ENCODE data around the gene TRPT1.
"Not testable (repeated sequence)": the region's sequence is repeated elsewhere in the genome, so short reads cannot be mapped to it uniquely, and the experiment has no call there.

The TRPT1 gene

DNA sequence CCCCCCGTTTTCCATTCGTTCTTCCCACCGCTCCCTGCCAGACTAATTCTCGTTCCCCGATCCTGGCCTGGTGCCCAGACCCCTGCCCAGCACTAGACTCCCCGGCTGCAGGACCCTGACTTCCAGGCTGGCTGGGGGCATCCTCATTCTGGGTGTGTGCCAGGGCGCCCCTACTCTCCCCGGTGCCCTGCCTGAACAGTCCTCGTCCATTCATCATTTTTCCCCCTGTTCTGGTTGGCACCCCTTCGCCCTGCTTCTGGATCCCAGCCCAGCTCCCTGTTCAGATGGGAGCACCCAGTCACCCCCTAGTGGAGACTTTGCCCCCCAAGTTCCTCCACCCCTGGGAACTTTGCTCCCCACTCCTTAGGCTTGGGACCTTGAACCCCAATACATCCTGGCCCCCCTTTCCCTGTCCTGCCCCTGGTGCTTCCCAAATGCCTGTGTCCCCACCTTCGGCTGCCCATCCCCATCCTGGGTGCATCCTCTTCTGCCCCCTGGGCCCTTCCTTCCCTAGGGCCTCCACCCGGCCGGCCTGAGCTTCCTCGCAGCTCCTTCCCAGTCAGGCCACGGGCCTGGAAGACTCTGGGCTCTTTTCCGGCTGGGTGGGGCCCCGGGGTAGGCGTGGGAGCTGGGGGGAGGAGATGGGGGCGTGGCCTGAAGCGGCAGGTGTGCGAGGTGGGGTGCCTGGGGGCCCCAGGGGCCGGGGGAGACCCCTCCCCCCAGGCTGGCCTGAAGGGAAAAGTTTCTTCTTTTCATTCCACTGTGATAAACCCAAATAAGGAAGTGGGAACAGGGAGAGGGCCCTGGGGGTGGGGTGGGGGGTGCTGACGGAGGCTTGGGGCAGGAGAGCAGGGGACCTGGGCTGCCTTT is 26.3 kb upstream of the TRPT1 start:
- H3K27ac Mint-ChIP-seq = peak overlapping the region; percentile 77
- H3K4me1 Mint-ChIP-seq (ENCODE audit: low read depth) = peaks cover 23% of the 10 kb centered on the region
- H3K27me3 Mint-ChIP-seq (ENCODE audit: low read depth) = no peaks in the 10 kb centered on the region
- peak overlapping the region; percentile 90 for H3K4me3 Mint-ChIP-seq
- no peak for DNase-seq (ENCODE audit: low spot score)
- no peaks in the 10 kb centered on the region for H3K9me3 Mint-ChIP-seq
- no peaks in the 10 kb centered on the region for H3K36me3 Mint-ChIP-seq (ENCODE audit: low read depth)

DNA sequence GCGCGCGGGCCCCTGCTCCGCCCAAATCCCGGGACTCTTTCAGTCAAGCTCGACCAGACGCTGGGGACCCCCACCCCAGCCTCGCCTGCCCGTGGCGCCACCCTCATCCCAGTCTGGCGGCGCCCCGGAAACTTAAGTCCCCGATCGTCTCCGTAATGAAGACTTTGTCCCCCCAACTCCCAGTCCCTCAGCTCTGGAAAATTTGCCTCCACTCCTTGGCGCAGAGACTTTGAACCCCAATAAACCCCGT is 25.7 kb upstream of the TRPT1 start:
- no peaks in the 10 kb centered on the region for H3K27me3 Mint-ChIP-seq (ENCODE audit: low read depth)
- peak overlapping the region; percentile 90 for H3K4me3 Mint-ChIP-seq
- no peaks in the 10 kb centered on the region for H3K36me3 Mint-ChIP-seq (ENCODE audit: low read depth)
- no peaks in the 10 kb centered on the region for H3K9me3 Mint-ChIP-seq
- peak overlapping the region; percentile 77 for H3K27ac Mint-ChIP-seq
- DNase-seq (ENCODE audit: low spot score) = no peak
- H3K4me1 Mint-ChIP-seq (ENCODE audit: low read depth) = peaks cover 25% of the 10 kb centered on the region

- Mint-ChIP-seq H3K4me3 (peak within 1 kb of the TSS; percentile 90), H3K9me3 (no peaks in the 10 kb centered on the region), H3K4me1 (ENCODE audit: low read depth) (peaks cover 25% of the 10 kb centered on the region), H3K27ac (peak within 1 kb of the TSS; percentile 77), H3K27me3 (ENCODE audit: low read depth) (no peaks in the 10 kb centered on the region), H3K36me3 (ENCODE audit: low read depth) (no peaks in the 10 kb centered on the region)
- peak; percentile 59 for DNase-seq (ENCODE audit: low spot score)
Observed at GRCh38 chr11:64251016-64251752, 25.2 kb upstream of the TRPT1 start, which contains the start of gene PLCB3. PLCB3 (plus strand) TSS chr11:64251530; CDS start chr11:64251650, 120 bp downstream.

DNA sequence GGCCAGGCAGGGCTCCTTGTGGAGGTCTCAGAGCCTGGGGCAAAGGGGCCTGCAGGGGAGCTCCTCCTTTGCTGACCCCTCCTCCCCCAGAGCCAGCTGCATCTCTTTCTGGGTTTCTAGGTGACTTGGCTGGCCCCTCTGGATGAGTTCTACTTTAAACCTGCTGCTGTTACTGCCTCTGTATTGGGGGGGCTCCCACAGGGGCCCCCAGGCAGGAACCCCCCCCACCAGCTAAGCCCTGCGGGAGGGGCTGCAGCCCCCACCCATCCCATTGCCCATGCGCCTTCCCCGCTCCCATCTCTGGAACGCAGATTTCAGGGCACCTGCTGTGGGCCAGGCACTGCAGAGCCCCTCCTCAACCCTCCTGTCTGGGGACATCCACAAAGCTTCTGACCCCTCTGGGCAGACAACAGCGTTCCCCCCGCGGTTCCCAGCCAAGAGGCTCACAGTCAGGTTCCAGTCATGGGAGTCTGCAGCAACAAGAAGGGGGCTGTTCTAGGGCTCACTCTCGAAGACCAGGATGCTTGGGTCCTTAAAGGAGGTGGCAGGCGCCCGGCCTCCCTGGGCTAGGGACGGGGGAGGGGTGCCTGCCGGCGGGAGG is 24.5 kb upstream of the TRPT1 start:
- no peaks in the 10 kb centered on the region for H3K9me3 Mint-ChIP-seq
- H3K27me3 Mint-ChIP-seq (ENCODE audit: low read depth) = no peaks in the 10 kb centered on the region
- H3K4me1 Mint-ChIP-seq (ENCODE audit: low read depth) = peaks cover 25% of the 10 kb centered on the region

DNA sequence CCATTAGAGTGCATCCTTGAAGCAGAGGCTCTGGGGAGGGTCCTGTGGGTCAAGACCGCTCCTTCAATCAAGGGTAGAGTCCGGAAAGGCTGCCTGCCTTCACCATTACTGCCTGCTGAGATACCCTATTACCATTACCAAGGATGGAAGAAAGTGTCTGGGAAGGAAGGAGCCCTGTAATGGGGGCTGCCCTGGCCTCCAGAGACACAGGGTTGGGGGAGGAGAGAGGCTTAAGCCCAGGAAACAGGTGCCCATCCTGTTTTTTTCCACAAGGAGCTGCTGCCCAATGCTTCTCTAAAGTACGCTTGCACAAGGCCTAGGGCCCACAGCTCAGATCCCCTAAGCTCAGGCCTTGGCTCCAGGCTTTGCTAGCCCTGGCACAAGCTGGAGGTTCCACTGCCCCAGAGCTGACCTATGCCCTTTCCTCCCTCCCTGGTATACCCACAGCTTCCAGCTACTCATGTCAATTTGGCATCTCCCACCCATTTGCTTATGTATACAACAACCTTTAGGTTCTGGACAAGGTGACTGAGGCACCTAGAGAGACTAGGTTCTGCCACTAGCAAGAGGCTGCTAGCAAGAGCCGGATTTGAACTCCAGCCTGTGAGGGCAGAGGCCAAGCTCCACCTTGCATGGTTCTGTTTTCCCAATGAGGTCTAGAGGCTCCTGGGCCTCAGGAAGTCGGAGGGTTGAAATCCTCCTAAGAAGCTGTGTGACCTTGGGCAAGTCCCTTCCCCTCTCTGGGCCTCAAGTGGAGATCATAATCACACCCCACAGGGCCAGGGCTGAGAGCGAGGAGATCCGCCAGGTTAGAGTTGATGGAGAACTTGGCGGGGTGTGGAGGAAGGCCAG is 23.8 kb upstream of the TRPT1 start:
- Mint-ChIP-seq H3K9me3 (no peaks in the 10 kb centered on the region), H3K27me3 (ENCODE audit: low read depth) (no peaks in the 10 kb centered on the region), H3K4me1 (ENCODE audit: low read depth) (peaks cover 25% of the 10 kb centered on the region), H3K4me3 (peak overlapping the region; percentile 50), H3K36me3 (ENCODE audit: low read depth) (no peaks in the 10 kb centered on the region), H3K27ac (peak overlapping the region; percentile 7)
- no peak for DNase-seq (ENCODE audit: low spot score)

More for the DNA sequence above, 24.5 kb upstream of the TRPT1 start:
- no peak for DNase-seq (ENCODE audit: low spot score)
- H3K4me3 Mint-ChIP-seq = peak overlapping the region; percentile 83
- H3K36me3 Mint-ChIP-seq (ENCODE audit: low read depth) = no peaks in the 10 kb centered on the region
- no peak overlapping the region for H3K27ac Mint-ChIP-seq

- H3K9me3 Mint-ChIP-seq = no peaks in the 10 kb centered on the region
- peaks cover 25% of the 10 kb centered on the region for H3K4me1 Mint-ChIP-seq (ENCODE audit: low read depth)
- H3K27ac Mint-ChIP-seq = no peak overlapping the region
- H3K4me3 Mint-ChIP-seq = no peak overlapping the region
- no peak for DNase-seq (ENCODE audit: low spot score)
- peaks cover 2% of the 10 kb centered on the region for H3K36me3 Mint-ChIP-seq (ENCODE audit: low read depth)
- H3K27me3 Mint-ChIP-seq (ENCODE audit: low read depth) = no peaks in the 10 kb centered on the region
Observed at GRCh38 chr11:64249038-64249437, 23.1 kb upstream of the TRPT1 start.

DNA sequence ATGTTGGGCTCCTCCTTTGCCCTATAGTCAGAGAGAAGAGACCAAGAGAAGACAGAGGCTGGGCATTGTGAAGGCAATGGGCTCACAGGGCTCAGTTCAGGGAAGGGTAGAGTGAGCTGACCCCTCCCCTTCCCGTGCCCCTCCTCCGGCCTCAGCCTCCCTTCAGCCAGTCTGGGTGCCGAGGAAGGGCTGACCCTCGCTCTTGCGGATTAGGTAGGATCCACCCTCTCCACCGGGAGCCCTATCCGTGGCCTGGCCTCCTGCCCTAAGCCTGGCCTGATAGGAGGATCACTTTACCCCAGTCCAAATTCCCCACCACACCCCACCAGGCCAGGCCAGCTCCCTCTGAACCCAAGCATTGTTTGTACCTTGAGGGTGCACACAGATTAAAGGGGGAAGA is 22.6 kb upstream of the TRPT1 start:
- Mint-ChIP-seq H3K4me1 (ENCODE audit: low read depth) (peaks cover 27% of the 10 kb centered on the region), H3K27me3 (ENCODE audit: low read depth) (no peaks in the 10 kb centered on the region), H3K36me3 (ENCODE audit: low read depth) (peaks cover 6% of the 10 kb centered on the region), H3K9me3 (no peaks in the 10 kb centered on the region), H3K4me3 (no peak overlapping the region), H3K27ac (no peak overlapping the region)
- DNase-seq (ENCODE audit: low spot score) = no peak

DNA sequence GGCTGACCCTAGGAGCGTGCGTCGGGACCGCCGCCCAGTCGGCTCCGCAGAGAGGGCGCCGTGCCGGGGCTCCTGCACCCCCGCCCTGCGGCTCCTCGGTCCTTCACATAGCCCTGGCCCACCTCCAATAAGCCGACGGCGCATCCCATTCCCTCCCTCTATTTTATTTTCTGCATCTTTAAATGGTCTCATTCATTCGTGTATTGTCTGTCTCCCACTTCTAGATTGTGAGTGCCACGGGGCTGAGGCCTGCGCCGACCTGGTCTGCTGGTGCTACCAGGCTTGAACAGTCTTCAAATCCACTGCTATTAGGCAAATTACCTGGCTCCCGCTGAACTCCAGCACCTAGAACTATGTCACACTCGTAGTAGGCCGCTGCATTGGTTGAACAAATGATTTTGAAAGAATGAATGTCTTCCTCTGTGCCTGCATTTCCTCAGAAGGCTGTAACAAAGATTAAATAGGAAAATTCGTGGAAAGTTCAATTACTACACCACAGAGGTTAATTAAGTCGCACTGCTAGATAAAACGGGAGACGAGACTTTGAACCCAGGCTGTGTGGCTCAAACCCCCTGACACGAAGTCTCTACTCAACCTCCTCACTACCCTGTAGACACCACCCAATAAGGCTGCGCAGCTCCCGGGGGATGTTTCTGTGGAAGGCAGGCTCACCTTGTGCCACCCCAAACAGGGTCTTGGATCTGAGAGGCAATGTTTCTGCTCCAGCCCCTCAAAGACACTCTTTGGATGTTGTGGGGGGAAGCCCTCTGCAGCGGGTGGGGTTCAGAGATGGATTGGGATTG is 21.9 kb upstream of the TRPT1 start:
- H3K4me3 Mint-ChIP-seq = peak overlapping the region; percentile 67
- peaks cover 27% of the 10 kb centered on the region for H3K4me1 Mint-ChIP-seq (ENCODE audit: low read depth)
- no peaks in the 10 kb centered on the region for H3K9me3 Mint-ChIP-seq
- H3K27me3 Mint-ChIP-seq (ENCODE audit: low read depth) = no peaks in the 10 kb centered on the region
- H3K27ac Mint-ChIP-seq = peak overlapping the region; percentile 38
- DNase-seq (ENCODE audit: low spot score) = no peak
- H3K36me3 Mint-ChIP-seq (ENCODE audit: low read depth) = peaks cover 12% of the 10 kb centered on the region

DNA sequence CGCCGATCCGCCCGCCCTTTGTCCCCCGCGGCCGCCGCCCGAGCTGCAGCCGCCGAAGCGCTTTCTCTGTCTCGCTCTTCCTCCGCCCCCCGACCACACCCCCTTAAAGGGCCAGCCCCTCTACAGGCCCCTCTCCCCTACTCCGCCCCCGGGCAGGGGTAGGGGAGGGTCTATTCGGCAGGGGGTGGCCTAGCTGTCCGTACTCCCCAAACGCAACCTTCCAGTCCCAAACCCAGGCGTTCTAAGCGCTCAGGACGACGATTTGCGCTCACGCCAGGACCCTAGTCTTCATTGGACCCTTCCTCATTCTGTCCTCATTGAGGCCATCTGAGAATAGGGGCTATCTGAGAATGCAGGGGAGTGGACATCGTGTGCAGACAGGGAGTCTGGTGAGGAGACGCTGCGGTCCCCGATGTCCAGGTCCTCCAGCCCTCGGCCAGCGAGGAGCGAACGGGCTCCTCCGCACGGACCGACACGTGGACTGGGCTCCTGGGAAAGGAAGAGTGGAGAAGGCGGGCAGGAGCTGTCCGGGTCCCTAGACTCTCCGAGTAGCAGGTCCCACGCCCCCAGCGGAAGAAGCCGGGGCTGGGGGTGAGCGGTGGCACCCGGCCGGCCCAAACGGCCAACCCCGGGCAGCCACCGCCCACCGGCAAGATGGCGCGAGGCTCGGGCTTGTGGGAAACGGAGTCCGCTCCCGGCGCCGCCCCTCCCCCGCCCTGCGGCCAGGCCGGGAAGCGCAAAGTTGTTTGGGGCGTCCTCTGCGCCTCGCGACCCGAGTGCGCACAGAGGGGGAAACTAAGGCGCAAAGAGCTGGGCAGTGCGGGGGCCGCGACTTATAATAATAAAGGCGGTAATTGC is 21.1 kb upstream of the TRPT1 start, which contains the start of gene PPP1R14B:
TSS of gene PPP1R14B (minus strand) at position 73 of the 858 bp plus-strand sequence. CDS start 270 bp downstream, outside the sequence.
- Mint-ChIP-seq H3K4me1 (ENCODE audit: low read depth) (peaks cover 27% of the 10 kb centered on the region), H3K36me3 (ENCODE audit: low read depth) (peaks cover 14% of the 10 kb centered on the region), H3K27ac (peak within 1 kb of the TSS; percentile 80), H3K9me3 (no peaks in the 10 kb centered on the region), H3K27me3 (ENCODE audit: low read depth) (no peaks in the 10 kb centered on the region), H3K4me3 (peak within 1 kb of the TSS; percentile 91)
- DNase-seq (ENCODE audit: low spot score) = peak; percentile 86

GRCh38 chr11:64246621-64246870 is 20.6 kb upstream of the TRPT1 start:
- not testable (repeated sequence) for H3K27me3 Mint-ChIP-seq (ENCODE audit: low read depth); DNase-seq (ENCODE audit: low spot score); H3K9me3 Mint-ChIP-seq
- Mint-ChIP-seq H3K36me3 (ENCODE audit: low read depth) (peaks cover 14% of the 10 kb centered on the region), H3K27ac (peak overlapping the region; percentile 80), H3K4me1 (ENCODE audit: low read depth) (peaks cover 24% of the 10 kb centered on the region), H3K4me3 (peak overlapping the region; percentile 86)

GRCh38 chr11:64245797-64246620 is 20.0 kb upstream of the TRPT1 start:
- Mint-ChIP-seq H3K27me3 (ENCODE audit: low read depth) (no peaks in the 10 kb centered on the region), H3K4me3 (peak overlapping the region; percentile 91), H3K4me1 (ENCODE audit: low read depth) (peaks cover 24% of the 10 kb centered on the region), H3K36me3 (ENCODE audit: low read depth) (peaks cover 15% of the 10 kb centered on the region), H3K9me3 (no peaks in the 10 kb centered on the region), H3K27ac (peak overlapping the region; percentile 78)
- peak; percentile 75 for DNase-seq (ENCODE audit: low spot score)

DNA sequence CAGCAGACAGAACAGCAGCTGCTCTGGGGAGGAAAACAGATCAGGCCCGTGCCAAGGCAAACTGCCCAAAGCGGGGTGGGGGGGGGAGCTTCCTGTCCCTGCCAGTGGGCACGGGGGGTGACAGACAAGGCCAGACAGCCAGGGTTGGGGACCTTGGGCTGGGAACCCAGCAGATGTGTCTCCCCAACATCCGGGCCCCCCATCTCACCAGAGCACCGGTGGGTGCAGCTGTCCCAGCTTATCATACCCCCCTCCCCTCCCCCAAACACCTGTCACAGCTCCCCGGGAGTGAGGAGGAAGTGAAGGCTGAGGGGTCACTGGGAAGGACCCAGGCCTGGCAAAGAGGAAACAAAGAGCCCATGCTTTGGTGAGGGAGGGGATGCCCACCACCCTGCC is 19.4 kb upstream of the TRPT1 start:
- H3K27ac Mint-ChIP-seq = peak overlapping the region; percentile 78
- peak overlapping the region; percentile 91 for H3K4me3 Mint-ChIP-seq
- H3K9me3 Mint-ChIP-seq = no peaks in the 10 kb centered on the region
- DNase-seq (ENCODE audit: low spot score) = no peak
- no peaks in the 10 kb centered on the region for H3K27me3 Mint-ChIP-seq (ENCODE audit: low read depth)
- H3K36me3 Mint-ChIP-seq (ENCODE audit: low read depth) = peaks cover 16% of the 10 kb centered on the region
- H3K4me1 Mint-ChIP-seq (ENCODE audit: low read depth) = peaks cover 25% of the 10 kb centered on the region

All from T-helper 2 cell treated with Interferon-gamma antibody and Interleukin-4, amounts not matched to agents 5 μg/mL and 100 μg/mL, for 36 hours (primary cell).